GM18508 (cell line): ENCODE data around the gene CLEC18A.

Experiments used
- ATAC-seq: cut with Tn5 transposase; IDR thresholded peaks from one replicate; pipeline ENCODE4 v1.9.1; 2021; ENCODE audit warnings: moderate number of reproducible peaks; ENCODE audit not compliant: insufficient read depth, unreplicated experiment

Gene CLEC18A

GRCh38 chr16:69929480-69929879, 21.7 kb upstream of the CLEC18A start:
- ATAC-seq = no peak

- ATAC-seq = no peak
Measured at GRCh38 chr16:69930117-69930776, 20.9 kb upstream of the CLEC18A start.

GRCh38 chr16:69931631-69932030, 19.5 kb upstream of the CLEC18A start:
- ATAC-seq = no peak

- no peak for ATAC-seq
Measured at GRCh38 chr16:69932228-69932627, 18.9 kb upstream of the CLEC18A start.

DNA sequence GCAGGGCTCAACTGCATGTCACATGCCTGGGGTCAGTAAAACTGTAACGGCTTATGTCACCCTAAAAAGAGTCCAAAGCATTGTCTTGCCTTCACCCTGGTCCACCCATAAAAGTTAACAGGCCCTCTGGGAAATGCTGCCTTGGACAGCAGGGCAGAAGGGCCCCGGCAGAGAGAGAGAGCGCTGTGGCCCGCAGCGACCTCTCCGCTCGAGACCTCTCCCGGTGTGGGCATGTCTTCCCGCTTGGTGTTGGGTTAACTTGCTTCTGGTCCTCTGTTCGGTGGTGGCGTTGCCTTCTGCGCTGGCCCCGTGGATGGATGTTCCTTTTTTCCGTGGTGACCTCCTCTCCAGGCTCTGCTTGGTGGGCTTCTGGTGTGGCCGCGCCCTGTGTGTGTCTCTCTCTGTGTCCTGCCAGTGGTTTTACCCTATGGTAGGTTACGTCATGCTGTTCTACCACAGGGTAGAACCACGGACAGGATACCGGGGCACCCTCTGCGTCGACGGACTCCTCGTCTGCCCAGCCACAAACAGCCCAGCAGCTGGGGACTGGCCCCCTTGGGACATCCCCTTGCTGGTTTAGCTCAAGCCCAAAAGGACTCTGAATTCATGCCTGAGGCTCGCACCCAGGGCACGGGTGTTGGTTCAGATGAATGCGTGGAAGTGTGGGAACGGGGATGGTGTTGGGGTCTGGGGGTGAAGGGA, 18.3 kb upstream of the CLEC18A start:
- no peak for ATAC-seq

DNA sequence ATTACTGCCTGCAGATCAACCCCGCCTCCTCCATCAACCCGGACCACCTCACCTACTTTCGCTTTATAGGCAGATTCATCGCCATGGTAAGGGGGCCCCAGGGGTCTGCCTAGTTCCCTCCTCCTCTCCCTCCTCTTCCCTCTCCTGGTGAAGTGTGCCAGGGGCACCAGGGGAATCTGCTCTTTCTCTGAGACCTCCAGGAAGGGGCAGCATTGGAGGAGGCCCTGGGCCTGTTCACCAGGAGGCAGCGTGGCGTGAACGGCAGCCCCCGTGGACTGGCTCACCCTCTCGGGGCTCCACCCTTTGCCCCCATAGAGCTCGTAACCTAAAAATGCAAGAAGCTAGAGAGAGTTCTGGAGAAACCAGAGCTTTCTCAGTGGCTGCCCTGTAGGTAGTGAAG, 17.1 kb upstream of the CLEC18A start:
- no peak for ATAC-seq

- no peak for ATAC-seq
Measured at GRCh38 chr16:69934751-69935150, 16.4 kb upstream of the CLEC18A start.

- no peak for ATAC-seq
Measured at GRCh38 chr16:69935278-69935711, 15.8 kb upstream of the CLEC18A start.

- ATAC-seq = no peak
Measured at GRCh38 chr16:69935740-69936139, 15.4 kb upstream of the CLEC18A start.

DNA sequence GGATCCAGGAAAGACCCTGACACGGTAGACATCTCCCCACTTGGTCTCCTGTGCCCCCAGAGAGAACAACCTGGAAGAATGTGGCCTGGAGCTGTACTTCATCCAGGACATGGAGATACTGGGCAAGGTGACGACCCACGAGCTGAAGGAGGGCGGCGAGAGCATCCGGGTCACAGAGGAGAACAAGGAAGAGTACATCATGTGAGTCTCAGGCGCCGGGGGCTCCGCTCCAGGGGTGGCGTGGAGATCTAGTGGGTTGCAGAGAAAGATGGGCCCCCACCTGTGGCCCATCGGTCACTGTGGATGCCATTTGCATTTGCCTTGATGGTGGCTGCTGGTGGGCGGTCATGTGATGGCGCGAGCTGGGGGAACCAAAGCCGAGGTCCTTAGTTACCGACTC, 14.9 kb upstream of the CLEC18A start:
- ATAC-seq = no peak

- ATAC-seq = no peak
Measured at GRCh38 chr16:69936751-69937211, 14.4 kb upstream of the CLEC18A start.

DNA sequence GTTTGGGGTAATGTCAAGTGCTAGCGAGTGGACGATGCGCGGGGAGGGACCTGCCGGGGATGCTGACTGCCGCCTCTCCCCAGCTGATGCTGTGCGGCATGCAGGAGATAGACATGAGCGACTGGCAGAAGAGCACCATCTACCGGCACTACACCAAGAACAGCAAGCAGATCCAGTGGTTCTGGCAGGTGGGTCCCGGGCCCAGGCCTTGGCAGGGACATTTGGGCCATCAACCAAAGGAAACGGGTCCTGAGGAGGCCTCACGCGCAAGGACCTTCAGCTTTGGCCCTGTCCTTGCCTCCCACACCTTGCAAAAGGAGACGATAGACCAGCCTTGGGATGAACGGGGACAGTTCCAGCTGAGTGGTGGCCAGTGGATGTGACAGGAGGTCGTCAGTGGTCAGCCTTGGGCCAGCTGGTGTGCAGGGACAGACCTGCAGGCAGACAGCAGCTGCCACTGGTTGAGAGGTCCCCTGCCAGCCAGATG, 13.6 kb upstream of the CLEC18A start:
- no peak for ATAC-seq

- no peak for ATAC-seq
Measured at GRCh38 chr16:69938981-69939820, 11.9 kb upstream of the CLEC18A start.

DNA sequence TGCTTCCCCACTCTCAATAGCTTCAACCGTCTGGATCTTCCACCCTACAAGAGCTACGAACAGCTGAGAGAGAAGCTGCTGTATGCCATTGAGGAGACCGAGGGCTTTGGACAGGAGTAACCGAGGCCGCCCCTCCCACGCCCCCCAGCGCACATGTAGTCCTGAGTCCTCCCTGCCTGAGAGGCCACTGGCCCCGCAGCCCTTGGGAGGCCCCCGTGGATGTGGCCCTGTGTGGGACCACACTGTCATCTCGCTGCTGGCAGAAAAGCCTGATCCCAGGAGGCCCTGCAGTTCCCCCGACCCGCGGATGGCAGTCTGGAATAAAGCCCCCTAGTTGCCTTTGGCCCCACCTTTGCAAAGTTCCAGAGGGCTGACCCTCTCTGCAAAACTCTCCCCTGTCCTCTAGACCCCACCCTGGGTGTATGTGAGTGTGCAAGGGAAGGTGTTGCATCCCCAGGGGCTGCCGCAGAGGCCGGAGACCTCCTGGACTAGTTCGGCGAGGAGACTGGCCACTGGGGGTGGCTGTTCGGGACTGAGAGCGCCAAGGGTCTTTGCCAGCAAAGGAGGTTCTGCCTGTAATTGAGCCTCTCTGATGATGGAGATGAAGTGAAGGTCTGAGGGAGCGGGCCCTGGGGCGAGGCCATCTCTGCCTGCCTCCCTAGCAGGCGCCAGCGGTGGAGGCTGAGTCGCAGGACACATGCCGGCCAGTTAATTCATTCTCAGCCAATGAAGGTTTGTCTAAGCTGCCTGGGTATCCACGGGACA, 11.1 kb upstream of the CLEC18A start:
- no peak for ATAC-seq

GRCh38 chr16:69940676-69941075, 10.5 kb upstream of the CLEC18A start:
- ATAC-seq = no peak

- ATAC-seq = no peak
Measured at GRCh38 chr16:69941251-69942098, 9.7 kb upstream of the CLEC18A start.

DNA sequence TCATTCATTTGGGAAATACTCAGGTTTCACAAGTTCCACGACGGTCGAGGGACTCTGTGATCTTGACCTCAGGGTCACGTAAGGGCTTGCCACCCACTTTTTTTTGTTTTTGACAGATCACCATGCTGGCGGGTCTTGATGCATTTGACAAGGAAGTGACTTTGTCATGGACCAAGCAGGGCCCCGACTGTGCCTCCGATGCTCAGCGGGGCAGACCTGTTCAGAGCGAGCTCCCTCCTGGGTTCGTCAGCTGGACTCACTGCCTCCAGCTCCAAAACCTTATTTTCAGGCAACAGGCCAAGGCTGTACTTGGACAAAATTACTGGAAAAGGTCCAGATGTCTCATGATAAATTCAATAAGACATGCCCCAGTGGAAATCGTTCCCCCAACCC, 9.0 kb upstream of the CLEC18A start:
- no peak for ATAC-seq

DNA sequence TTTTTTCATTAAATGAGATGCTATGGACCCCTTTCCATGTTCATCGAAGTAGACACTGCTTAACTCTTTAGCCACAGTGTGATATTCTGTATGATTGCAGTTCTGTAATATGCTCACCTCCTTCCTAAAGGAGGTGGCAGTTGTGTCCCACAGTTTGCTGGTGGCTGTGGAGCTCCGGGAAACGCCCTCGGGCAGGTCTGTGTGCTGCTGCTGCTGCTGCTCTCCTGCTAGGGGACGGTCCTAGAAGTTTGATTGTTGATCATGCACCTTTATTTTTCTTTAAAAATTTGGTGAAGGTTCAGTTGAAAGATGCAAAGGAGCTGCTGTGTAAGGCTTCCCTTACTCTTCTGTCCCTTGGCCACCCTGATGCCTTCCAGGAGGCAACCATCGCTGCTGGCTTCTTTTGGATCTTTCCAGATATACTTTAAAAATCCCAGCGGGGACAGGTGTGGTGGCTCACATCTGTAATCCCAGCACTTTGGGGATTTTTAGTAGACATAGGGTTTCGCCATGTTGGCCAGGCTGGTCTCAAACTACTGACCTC, 8.4 kb upstream of the CLEC18A start:
- ATAC-seq = no peak
